Measurements from ENCODE around the gene EVA1B.

The EVA1B gene

DNA sequence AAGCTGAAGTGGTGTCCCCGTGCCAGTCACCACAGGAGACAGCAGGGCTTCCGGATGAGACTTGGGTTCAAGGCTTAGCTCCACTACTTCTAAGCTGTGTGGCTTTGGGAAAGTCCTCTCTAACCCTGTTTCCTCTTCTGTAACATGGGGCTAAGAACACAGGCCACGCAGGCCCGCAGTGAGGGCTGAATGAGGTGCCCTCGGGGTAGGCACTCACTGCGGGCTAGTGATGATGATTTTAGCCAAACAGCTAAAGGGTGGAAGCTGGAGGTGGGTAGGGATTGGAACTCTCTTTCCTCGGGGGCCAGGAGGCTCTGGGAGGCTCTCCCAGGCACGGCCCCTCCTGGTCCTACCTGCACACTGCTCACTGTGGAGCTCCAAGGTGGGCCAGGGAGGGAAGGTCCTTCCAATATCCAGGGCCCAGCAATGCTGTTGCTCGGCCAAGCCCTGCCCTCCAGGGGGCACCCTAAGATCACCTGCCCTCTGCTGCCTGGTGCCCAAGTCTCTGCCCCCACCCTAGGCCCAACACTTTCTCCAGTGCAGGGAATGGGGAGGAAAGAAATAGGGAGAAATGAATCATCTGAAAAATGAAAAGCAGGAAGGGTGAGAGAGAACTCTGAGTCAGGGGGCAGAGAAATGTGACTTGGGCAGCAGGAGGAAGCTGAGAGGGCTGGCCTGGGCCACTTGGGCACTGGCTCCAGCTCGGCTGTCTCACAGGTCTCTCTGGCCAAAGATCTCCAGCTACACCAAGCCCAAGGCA, 19.2 kb upstream of the EVA1B start:
- POLR2A ChIA-PET: interaction anchor here (1.1 to 1.6 kb wide), 5 partner anchors 19 to 81 kb away, joined by 3 to 11 read pairs (median 4); partner anchors contain the start of gene EVA1B
- CTCF ChIA-PET: interaction anchor here (0.6 to 4.4 kb wide), 24 partner anchors 8 to 108 kb away, joined by 3 to 75 read pairs (median 8); partner anchors contain the start of genes LSM10, OSCP1 and STK40
- H3K4me3 ChIP-seq (ENCODE audit: low read depth, low read length): no peak overlapping the region
- no peak for DNase-seq (ENCODE audit: low read depth, low spot score)
- peak; percentile 84 for TF ChIP-seq CTCF (IDR thresholded peaks at IDR 0.05; ENCODE audit: insufficient read depth, low read length, missing control alignments)

DNA sequence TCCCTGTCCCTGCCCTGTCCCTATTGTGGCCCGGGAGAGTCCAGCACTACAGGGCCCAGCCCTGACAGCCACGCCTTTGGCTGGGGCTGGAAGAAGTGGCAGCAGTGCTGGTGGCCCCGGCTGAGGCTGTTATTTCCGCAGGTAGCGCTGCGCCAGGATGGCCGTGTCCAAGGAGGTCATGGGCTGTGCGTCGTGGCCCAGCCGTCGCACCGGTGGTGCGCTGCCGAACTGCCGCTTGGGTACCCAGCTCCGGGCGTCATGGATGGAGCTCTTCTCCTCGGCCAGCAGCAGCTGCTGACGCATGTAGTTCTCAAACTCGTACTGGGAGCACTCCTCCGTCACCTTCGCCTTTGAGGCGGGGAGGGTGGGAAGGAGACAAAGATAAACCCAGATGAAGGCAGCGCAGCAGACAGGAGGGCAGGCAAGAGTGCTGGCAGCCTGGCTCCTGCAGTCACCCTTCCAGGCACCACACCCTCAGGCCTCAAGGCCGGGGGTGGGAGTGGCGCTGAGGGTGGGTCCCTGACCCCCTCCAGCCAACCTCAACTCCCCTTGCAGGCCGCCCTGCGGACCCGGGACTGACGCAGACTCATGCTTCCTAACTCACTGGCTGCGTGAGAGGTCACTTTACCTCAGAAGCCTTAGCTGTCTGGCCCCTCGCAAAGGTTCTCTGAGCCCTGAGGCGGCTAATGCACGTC, 18.3 kb upstream of the EVA1B start:
- ChIA-PET POLR2A (interaction anchor here (1.3 to 1.6 kb wide), 2 partner anchors 25 to 45 kb away, joined by 3 to 11 read pairs; no protein-coding TSS in a partner anchor), CTCF (interaction anchor here (0.6 to 4.4 kb wide), 21 partner anchors 9 to 109 kb away, joined by 3 to 75 read pairs (median 9); partner anchors contain the start of genes LSM10, OSCP1 and STK40)
- TF ChIP-seq CTCF (IDR thresholded peaks at IDR 0.05; ENCODE audit: insufficient read depth, low read length, missing control alignments): no peak
- no peak for DNase-seq (ENCODE audit: low read depth, low spot score)
- H3K4me3 ChIP-seq (ENCODE audit: low read depth, low read length): no peak overlapping the region

DNA sequence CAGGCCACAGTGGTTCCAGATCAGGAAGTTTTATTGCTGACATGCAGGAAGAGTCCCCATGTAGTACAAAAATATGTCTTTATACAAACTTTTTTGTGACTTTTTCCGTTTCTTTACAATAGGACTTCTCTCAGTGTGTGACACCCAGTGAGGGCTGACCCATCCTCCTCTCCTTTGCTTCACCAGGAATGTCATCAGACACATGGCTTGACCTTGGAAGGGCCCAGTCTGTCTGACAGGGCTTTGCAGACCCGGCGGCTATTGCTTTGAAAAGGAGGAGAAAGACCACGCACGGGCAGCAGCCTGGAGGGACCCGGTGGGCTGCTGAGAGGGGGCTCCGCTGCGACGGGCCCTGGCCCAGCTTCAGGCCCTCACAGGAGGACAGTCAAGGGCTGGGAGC, 16.2 kb upstream of the EVA1B start:
- ChIA-PET POLR2A (no interaction called here), CTCF (interaction anchor here (1.9 to 4.4 kb wide), 3 partner anchors 29 to 84 kb away, joined by 4 to 75 read pairs (median 29); partner anchors contain the start of gene STK40)
- no peak overlapping the region for H3K4me3 ChIP-seq (ENCODE audit: low read depth, low read length)
- no peak for DNase-seq (ENCODE audit: low read depth, low spot score)
- TF ChIP-seq CTCF (IDR thresholded peaks at IDR 0.05; ENCODE audit: insufficient read depth, low read length, missing control alignments): no peak

- no peak for TF ChIP-seq CTCF (IDR thresholded peaks at IDR 0.05; ENCODE audit: insufficient read depth, low read length, missing control alignments)
- ChIA-PET POLR2A (no interaction called here), CTCF (interaction anchor here (1.9 to 4.4 kb wide), 2 partner anchors 30 to 84 kb away, joined by 4 to 75 read pairs; no protein-coding TSS in a partner anchor)
- no peak overlapping the region for H3K4me3 ChIP-seq (ENCODE audit: low read depth, low read length)
- no peak for DNase-seq (ENCODE audit: low read depth, low spot score)
Measured at GRCh38 chr1:36339215-36339614, 15.8 kb upstream of the EVA1B start.

GRCh38 chr1:36337830-36338229, 14.4 kb upstream of the EVA1B start:
- DNase-seq (ENCODE audit: low read depth, low spot score): no peak
- CTCF ChIA-PET: interaction anchor here (1.9 kb wide), 1 partner anchor 31 kb away, joined by 4 read pairs; no protein-coding TSS in a partner anchor
- POLR2A ChIA-PET: no interaction called here
- no peak overlapping the region for H3K4me3 ChIP-seq (ENCODE audit: low read depth, low read length)
- no peak for TF ChIP-seq CTCF (IDR thresholded peaks at IDR 0.05; ENCODE audit: insufficient read depth, low read length, missing control alignments)

DNA sequence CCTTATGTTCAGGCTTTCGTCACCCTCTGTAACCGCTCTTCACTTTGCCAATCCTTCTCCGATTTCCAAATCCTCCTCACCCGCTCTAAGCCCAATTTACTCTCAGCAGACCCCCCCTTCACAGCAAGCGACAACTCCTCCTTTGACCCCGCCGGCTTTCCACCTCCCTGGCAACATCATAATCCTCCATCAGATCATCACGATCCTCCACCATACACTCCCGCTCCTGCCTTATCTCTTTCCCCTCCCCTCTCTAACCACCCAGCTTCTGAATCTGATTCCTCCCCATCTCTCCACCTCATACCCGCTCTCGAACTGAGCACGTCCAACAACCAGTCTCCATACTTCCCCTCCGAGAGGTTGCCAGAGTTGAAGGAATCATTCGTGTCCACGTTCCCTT, 7.5 kb upstream of the EVA1B start:
- no peak for DNase-seq (ENCODE audit: low read depth, low spot score)
- ChIA-PET CTCF (interaction anchor here (4.8 kb wide), 1 partner anchor 12 kb away, joined by 25 read pairs; no protein-coding TSS in a partner anchor), POLR2A (no interaction called here)
- TF ChIP-seq CTCF (IDR thresholded peaks at IDR 0.05; ENCODE audit: insufficient read depth, low read length, missing control alignments): no peak
- H3K4me3 ChIP-seq (ENCODE audit: low read depth, low read length): no peak overlapping the region
